GM12875 (cell line): ENCODE data around the gene U2AF1L4.

ENCODE experiments used
- H3K4me3 ChIP-seq: one replicate; pipeline ENCODE4 v1.5.1; 2011; ENCODE audit warnings: low read depth, low read length, control low read depth
- TF ChIP-seq, protein P1 (sequence below): IDR thresholded peaks from 2 replicates; pipeline ENCODE4 v1.5.1; 2011; ENCODE audit warnings: low read depth, mild to moderate bottlenecking, control low read depth, inconsistent platforms, low read length, moderate library complexity, borderline replicate concordance; ENCODE audit not compliant: insufficient read depth

The U2AF1L4 gene

DNA sequence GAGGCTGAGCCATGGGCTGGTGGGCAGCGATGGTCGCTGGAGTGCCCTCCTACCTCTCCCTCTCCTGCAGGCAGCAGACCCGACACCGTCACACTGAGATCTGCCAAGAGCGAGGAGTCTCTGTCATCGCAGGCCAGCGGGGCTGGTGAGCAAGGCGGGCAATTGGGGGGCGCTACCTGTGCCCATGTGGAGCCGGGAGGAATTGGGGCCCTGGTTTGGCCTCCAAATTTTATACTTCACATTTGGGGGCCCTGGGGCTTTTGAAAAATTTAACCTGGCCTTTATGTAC is 40.1 kb upstream of the U2AF1L4 start:
- TF ChIP-seq, protein P1, sequence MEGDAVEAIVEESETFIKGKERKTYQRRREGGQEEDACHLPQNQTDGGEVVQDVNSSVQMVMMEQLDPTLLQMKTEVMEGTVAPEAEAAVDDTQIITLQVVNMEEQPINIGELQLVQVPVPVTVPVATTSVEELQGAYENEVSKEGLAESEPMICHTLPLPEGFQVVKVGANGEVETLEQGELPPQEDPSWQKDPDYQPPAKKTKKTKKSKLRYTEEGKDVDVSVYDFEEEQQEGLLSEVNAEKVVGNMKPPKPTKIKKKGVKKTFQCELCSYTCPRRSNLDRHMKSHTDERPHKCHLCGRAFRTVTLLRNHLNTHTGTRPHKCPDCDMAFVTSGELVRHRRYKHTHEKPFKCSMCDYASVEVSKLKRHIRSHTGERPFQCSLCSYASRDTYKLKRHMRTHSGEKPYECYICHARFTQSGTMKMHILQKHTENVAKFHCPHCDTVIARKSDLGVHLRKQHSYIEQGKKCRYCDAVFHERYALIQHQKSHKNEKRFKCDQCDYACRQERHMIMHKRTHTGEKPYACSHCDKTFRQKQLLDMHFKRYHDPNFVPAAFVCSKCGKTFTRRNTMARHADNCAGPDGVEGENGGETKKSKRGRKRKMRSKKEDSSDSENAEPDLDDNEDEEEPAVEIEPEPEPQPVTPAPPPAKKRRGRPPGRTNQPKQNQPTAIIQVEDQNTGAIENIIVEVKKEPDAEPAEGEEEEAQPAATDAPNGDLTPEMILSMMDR, result no peak
- H3K4me3 ChIP-seq, result no peak overlapping the region

DNA sequence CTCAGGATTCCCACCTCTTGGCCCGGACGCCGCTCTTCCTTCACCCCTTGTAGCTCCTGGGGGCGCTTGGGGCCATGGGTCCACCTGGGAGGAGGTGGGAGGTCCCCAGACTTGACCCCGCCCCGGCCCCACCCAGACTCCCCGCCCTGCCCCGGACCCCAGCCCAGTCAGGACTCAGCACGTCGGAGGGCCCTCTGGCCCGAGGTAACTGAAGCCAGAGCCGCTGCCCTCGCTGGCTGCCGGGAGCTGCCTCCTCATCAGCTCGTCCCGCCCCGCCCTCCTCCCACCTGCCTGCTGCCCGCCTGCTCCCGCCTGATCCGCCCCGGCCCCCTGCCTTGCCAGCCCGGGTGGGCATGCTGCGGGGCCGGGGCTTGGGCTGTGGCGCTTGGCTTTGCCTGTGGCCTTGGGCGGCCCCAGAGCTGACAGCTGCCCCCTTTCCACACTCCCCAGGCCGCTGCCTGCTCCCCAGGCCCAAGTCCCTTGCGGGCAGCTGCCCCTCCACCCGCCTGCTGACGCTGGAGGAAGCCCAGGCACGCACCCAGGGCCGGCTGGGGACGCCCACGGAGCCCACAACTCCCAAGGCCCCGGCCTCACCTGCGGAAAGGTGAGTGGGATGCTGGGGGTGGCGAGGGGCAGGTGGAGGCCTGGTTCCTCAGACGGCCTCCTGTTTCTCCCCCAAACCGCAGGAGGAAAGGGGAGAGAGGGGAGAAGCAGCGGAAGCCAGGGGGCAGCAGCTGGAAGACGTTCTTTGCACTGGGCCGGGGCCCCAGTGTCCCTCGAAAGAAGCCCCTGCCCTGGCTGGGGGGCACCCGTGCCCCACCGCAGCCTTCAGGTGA is 39.5 kb upstream of the U2AF1L4 start:
- H3K4me3 ChIP-seq, result no peak overlapping the region
- TF ChIP-seq, protein P1, result no peak

- TF ChIP-seq, protein P1, result no peak
- no peak overlapping the region for H3K4me3 ChIP-seq
Observed at GRCh38 chr19:35783469-35784434, 38.5 kb upstream of the U2AF1L4 start.

DNA sequence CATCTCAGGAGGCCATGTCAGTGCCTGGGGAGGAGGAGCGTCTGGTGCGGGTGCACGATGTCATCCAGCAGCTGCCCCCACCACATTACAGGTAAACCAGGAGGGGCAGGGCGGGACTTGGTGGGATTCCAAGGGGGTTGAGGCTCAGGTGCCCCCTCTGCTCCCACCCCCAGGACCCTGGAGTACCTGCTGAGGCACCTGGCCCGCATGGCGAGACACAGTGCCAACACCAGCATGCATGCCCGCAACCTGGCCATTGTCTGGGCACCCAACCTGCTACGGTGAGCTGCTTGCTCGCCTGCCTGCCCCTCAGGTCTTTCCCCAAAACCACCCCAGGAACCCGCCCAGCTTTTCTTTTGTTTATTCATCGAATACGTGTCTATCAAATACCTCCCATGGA is 37.4 kb upstream of the U2AF1L4 start:
- H3K4me3 ChIP-seq, result no peak overlapping the region
- TF ChIP-seq, protein P1, result no peak

DNA sequence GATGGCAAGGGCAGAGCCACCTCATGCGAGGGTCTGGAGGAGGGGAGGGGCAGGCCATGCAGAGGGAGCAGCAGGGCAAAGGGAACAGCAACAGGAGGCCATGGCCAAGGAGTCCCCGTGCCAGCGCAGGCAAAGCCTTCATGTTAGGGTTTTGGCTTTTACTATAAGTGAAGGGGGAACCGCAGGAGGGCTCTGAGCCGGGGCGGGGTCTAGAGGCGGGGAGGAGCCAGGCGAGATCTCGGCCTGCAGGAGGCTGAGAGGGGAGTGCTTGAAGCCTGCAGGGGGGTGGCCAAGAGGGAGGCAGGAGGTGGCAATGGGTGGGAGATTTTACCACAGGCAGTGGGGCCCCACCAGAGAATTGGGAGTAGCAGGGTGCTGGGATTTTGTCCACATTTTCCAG is 36.4 kb upstream of the U2AF1L4 start:
- H3K4me3 ChIP-seq, result no peak overlapping the region
- TF ChIP-seq, protein P1, result no peak

DNA sequence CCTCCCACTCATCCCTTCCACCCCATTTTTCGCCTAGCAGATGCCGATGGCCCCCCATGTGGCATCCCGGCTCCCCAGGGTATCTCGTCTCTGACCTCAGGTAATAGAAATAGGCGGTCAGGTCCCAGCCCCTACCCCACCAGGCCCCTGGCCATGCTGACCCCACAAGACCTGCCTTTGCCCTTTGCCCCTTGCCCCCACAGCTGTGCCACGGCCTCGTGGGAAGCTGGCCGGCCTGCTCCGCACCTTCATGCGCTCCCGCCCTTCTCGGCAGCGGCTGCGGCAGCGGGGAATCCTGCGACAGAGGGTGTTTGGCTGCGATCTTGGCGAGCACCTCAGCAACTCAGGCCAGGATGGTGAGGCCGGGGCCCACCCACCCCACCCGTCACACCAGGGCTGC is 35.5 kb upstream of the U2AF1L4 start:
- TF ChIP-seq, protein P1, result no peak

More for the DNA sequence above, 35.5 kb upstream of the U2AF1L4 start:
- H3K4me3 ChIP-seq, result no peak overlapping the region
